SK-N-SH (cell line): ENCODE measurements around the gene CEP89.
"Not testable (repeated sequence)": the region's sequence is repeated elsewhere in the genome, so short reads cannot be mapped to it uniquely, and the experiment has no call there.

ENCODE experiments used
- MEF2A ChIP-seq: IDR thresholded peaks from 2 replicates; pipeline ENCODE4 v1.4.0; 2012; ENCODE audit warnings: low read depth, borderline replicate concordance
- TF ChIP-seq, protein P1 (sequence below): fragments of 200-600 bp; sonication (generic); IDR thresholded peaks from 2 replicates; pipeline ENCODE4 v1.6.1; 2017; ENCODE audit warnings: antibody characterized with exemption, mild to moderate bottlenecking, moderate library complexity

- TF ChIP-seq, protein P1, sequence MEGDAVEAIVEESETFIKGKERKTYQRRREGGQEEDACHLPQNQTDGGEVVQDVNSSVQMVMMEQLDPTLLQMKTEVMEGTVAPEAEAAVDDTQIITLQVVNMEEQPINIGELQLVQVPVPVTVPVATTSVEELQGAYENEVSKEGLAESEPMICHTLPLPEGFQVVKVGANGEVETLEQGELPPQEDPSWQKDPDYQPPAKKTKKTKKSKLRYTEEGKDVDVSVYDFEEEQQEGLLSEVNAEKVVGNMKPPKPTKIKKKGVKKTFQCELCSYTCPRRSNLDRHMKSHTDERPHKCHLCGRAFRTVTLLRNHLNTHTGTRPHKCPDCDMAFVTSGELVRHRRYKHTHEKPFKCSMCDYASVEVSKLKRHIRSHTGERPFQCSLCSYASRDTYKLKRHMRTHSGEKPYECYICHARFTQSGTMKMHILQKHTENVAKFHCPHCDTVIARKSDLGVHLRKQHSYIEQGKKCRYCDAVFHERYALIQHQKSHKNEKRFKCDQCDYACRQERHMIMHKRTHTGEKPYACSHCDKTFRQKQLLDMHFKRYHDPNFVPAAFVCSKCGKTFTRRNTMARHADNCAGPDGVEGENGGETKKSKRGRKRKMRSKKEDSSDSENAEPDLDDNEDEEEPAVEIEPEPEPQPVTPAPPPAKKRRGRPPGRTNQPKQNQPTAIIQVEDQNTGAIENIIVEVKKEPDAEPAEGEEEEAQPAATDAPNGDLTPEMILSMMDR = not testable (repeated sequence)
- not testable (repeated sequence) for TF ChIP-seq MEF2A
Measured at GRCh38 chr19:32856818-32857217, 114.9 kb downstream of the CEP89 start.
